Kidney (tissue), 14 donors: ENCODE data around the gene GNB1L. TPM values are rescaled to one million over a fixed set of nuclear protein-coding genes. Genes with fewer than 3 reads are reported as not detected.

Source experiments
- DNase-seq, 5 donors: peaks; one replicate each; pipeline ENCODE4 v3.0.0-alpha.2; 2013 to 2020
- FAIRE-seq: peaks from 2 replicates; lab custom pipeline; 2012; peaks lifted over from hg19 to GRCh38; lab: Jason Lieb, UNC
- H3K27ac ChIP-seq, 2 donors: one replicate each; pipeline ENCODE4 v1.7.0; 2013; ENCODE audit warnings: low read depth in 2 of 2, low read length in 2 of 2, inconsistent platforms in 1 of 2
- H3K27me3 ChIP-seq: one replicate; pipeline ENCODE4 v1.7.1; 2013; ENCODE audit warnings: low read length, inconsistent platforms; ENCODE audit not compliant: control insufficient read depth, insufficient read depth
- H3K36me3 ChIP-seq, 3 donors: one replicate each; pipeline versions ENCODE4 v1.7.0 to v1.7.1; 2013; ENCODE audit warnings: low read length in 3 of 3, control low read depth in 1 of 3, inconsistent platforms in 1 of 3; ENCODE audit not compliant: insufficient read depth in 3 of 3, control insufficient read depth in 2 of 3
- H3K4me1 ChIP-seq, 3 donors: one replicate each; pipeline versions ENCODE4 v1.7.0 to v1.7.1; 2013; ENCODE audit warnings: low read length in 3 of 3, inconsistent platforms in 1 of 3, low read depth in 1 of 3; ENCODE audit not compliant: control insufficient read depth in 2 of 3, insufficient read depth in 2 of 3
- H3K4me3 ChIP-seq, 3 donors: one replicate each; pipeline versions ENCODE4 v1.7.0 to v1.8.1; 2013; ENCODE audit warnings: low read length in 3 of 3, control low read depth in 1 of 3, inconsistent platforms in 1 of 3
- H3K9ac ChIP-seq, 3 donors: one replicate each; pipeline versions ENCODE4 v1.7.0 to v1.7.1; 2013; ENCODE audit warnings: low read length in 3 of 3, control low read depth in 1 of 3, inconsistent platforms in 1 of 3
- H3K9me3 ChIP-seq, 3 donors: one replicate each; pipeline versions ENCODE4 v1.7.0 to v1.7.1; 2013; ENCODE audit warnings: low read length in 3 of 3, control low read depth in 1 of 3, inconsistent platforms in 1 of 3; ENCODE audit not compliant: control insufficient read depth in 2 of 3, insufficient read depth in 1 of 3
- intact Hi-C: fragments of 100-400 bp; cut with DNase I; formaldehyde crosslinking; loops from one replicate; pipeline ENCODE4 v1.11.1; 2022
- polyA plus RNA-seq: library from polyadenylated mRNA; stranded (reverse); fragments of 350-450 nt; fragmentation: Illumina TruSeq; extraction: RNeasy Lipid Tissue Mini Kit (QIAGEN cat#74804); gene quantifications from one replicate; pipeline ENCODE4 v1.2.3, GENCODE V29; 2014; ENCODE audit warnings: low read depth, low replicate concordance; ENCODE audit not compliant: insufficient read depth
- total RNA-seq: library from RNA; stranded (reverse); fragmentation: NEBNext Ultra II Directional; extraction: Animal tissue kit (Norgen Biotek cat#: 25700); gene quantifications from one replicate; pipeline ENCODE4 v1.2.1, GENCODE V29; 2021
- TF ChIP-seq, protein P1 (sequence below): IDR thresholded peaks from 3 replicates; pipeline ENCODE4 v1.5.1; 2012; ENCODE audit warnings: mild to moderate bottlenecking, moderate library complexity, borderline replicate concordance; ENCODE audit not compliant: insufficient read depth; ENCODE audit errors: extremely low read depth
- donor health status: control.
- donor health status: control.
- donor health status: control.
- donor health status: control.
- donor health status: control.
- donor health status: DM: yes; HTN: yes; CAD: no.
- donor health status: Normal renal cell carcinoma (clear cell type).

Gene GNB1L
- total and polyA plus RNA-seq, 2 donors from 2014 or later, result 4.0 to 4.4 TPM

DNA sequence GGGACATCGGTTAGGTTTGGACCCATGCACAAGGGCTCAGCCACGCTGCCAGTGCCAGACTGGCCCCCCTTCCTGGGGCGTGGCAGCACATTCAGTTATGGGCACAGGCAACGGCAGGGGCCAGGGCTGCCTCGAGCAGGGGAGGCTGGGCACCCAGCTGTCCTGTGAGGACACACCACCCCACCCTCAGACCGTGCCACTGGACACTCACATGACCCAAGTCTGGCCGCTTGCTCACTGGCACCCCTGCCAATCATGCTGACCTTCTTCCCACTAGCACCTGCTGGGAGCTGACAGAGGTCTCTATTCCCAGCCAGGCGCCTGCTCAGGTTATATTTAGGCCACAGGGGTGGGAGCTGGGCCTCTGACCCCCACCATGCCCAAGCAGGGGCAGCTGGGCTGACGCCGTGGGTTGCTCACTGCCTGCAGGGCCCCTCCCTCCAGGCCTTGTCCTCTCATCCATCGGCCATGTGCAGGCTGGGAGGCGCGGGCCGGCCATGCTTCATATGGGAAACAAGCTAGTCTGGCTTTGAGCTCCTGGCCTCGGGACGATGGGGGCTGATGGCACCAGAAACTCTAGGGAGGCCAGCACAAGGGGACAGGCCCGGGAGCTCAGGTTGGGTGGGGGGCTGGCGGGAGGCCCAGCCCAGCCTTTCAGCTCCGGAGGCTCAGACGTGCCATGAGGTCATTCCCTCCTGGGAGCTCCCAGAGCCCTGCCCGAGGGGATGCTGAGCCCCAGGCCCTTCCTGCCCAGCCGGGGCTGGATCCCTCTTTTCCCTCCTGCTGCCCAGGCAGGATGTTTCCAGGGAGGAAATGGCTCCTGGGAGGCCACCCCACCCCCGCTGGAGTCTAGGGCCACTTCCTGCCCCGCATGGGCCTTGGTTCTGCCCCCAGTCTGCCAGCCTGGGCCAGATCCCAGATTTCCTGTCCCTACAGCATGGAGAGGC is 109.2 kb downstream of the GNB1L start:
- DNase-seq (no peak), FAIRE-seq (no peak)
- Histone ChIP-seq H3K36me3 (no peaks in the 10 kb centered on the region), H3K9me3 (no peaks in the 10 kb centered on the region), H3K9ac (no peak overlapping the region), H3K27me3 (peaks cover 4% of the 10 kb centered on the region), H3K4me1 (no peaks in the 10 kb centered on the region), H3K4me3 (no peak overlapping the region), H3K27ac (no peak overlapping the region)
- intact Hi-C loops, result no loop called here
- TF ChIP-seq, protein P1, sequence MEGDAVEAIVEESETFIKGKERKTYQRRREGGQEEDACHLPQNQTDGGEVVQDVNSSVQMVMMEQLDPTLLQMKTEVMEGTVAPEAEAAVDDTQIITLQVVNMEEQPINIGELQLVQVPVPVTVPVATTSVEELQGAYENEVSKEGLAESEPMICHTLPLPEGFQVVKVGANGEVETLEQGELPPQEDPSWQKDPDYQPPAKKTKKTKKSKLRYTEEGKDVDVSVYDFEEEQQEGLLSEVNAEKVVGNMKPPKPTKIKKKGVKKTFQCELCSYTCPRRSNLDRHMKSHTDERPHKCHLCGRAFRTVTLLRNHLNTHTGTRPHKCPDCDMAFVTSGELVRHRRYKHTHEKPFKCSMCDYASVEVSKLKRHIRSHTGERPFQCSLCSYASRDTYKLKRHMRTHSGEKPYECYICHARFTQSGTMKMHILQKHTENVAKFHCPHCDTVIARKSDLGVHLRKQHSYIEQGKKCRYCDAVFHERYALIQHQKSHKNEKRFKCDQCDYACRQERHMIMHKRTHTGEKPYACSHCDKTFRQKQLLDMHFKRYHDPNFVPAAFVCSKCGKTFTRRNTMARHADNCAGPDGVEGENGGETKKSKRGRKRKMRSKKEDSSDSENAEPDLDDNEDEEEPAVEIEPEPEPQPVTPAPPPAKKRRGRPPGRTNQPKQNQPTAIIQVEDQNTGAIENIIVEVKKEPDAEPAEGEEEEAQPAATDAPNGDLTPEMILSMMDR, result no peak

DNA sequence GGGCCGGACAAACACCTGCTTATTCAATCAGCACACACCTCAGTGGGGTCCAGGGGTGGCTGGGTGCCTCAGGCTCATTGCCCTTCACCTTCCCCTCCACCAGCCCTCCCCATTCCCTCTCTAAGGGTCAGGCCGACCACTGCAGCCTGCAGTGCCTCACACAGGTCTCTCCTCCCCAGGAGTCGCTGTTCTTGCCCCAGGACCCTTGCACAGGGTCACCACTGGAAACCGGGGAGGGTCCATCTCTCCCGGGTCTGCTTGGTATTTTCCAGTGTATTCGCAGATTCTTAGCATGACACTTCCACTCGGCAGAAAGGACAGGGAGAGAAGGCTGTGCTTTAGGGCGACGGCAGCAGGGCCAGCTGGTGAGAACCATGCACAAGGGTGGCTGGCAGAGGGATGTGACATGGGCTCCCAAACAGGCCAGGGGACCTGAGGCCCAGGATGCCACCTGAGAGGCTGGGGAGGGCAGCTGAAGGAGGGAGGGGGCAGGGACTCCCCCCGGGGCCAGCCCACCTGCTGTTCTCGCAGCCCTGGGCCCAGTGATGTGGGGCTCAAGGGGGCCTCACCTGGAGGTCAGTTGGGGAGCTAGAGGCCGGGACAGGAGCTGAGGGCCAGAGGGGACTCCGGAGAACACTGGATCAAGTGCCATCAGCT is 110.2 kb downstream of the GNB1L start:
- no peak overlapping the region for H3K9ac ChIP-seq

DNA sequence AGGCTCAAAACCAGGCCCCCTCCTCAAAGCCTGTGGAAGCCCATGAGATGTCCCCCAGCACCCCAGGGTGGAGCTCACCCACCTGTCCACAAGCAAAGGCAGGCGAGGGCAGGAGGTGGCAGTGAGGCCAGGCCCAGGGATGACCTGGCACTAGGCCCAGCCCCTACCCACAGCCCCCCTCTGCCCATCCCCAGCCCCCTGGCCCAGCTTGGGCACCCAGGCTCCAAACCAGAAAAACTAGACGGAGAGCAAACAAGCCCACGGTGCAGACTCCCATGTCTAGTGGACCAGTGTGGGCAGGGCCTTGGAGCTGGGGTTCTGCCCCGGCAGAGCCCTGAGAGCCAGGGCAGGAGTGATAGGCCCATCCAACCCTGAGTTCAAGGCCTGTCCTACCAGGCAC is 111.0 kb downstream of the GNB1L start:
- TF ChIP-seq, protein P1, result no peak
- intact Hi-C loops, result no loop called here
- no peak for FAIRE-seq

More for the DNA sequence above, 110.2 kb downstream of the GNB1L start:
- Histone ChIP-seq H3K27me3 (peaks cover 4% of the 10 kb centered on the region), H3K27ac (no peak overlapping the region), H3K36me3 (no peaks in the 10 kb centered on the region), H3K4me1 (no peaks in the 10 kb centered on the region), H3K4me3 (no peak overlapping the region), H3K9me3 (no peaks in the 10 kb centered on the region)
- DNase-seq (no peak), FAIRE-seq (no peak)
- intact Hi-C loops, result no loop called here
- TF ChIP-seq, protein P1, result no peak

More for the DNA sequence above, 111.0 kb downstream of the GNB1L start:
- H3K9ac ChIP-seq, result no peak overlapping the region
- peaks cover 4% of the 10 kb centered on the region for H3K27me3 ChIP-seq
- H3K4me3 ChIP-seq, result no peak overlapping the region
- no peak for DNase-seq
- no peaks in the 10 kb centered on the region for H3K36me3 ChIP-seq
- no peaks in the 10 kb centered on the region for H3K9me3 ChIP-seq
- H3K27ac ChIP-seq, result no peak overlapping the region
- H3K4me1 ChIP-seq, result no peaks in the 10 kb centered on the region
